ENCODE results near the gene BABAM2. TPM values are rescaled to one million over a fixed set of nuclear protein-coding genes. Genes with fewer than 3 reads are reported as not detected.
"Not testable (repeated sequence)": the region's sequence is repeated elsewhere in the genome, so short reads cannot be mapped to it uniquely, and the experiment has no call there.

The BABAM2 gene
- polyA plus RNA-seq, 6 donors from 2014 or later, result 50.3 to 58.3 (median 55.6) TPM

GRCh38 chr2:28093768-28094167 is 203.2 kb downstream of the BABAM2 start:
- H3K27me3 Mint-ChIP-seq, result no peaks in the 10 kb centered on the region
- peak overlapping the region in 1 of 6 donors; percentile 45 for H3K27ac Mint-ChIP-seq
- ATAC-seq (ENCODE audit: low read depth in 2 of 2) (no peak), DNase-seq (no peak)
- no peaks in the 10 kb centered on the region for H3K9me3 Mint-ChIP-seq
- H3K36me3 Mint-ChIP-seq, result peaks cover 0 to 7% of the 10 kb centered on the region in 2 donors
- no peak overlapping the region for H3K4me3 Mint-ChIP-seq
- no peaks in the 10 kb centered on the region for H3K4me1 Mint-ChIP-seq

- Mint-ChIP-seq H3K27ac (peak overlapping the region in 1 of 6 donors; percentile 3), H3K27me3 (no peaks in the 10 kb centered on the region), H3K4me3 (no peak overlapping the region), H3K9me3 (no peaks in the 10 kb centered on the region), H3K36me3 (peaks cover 0 to 7% of the 10 kb centered on the region in 2 donors), H3K4me1 (no peaks in the 10 kb centered on the region)
- ATAC-seq (ENCODE audit: low read depth in 2 of 2), result no peak
- no peak for DNase-seq
These were observed 204.2 kb downstream of the BABAM2 start for GRCh38 chr2:28094739-28095138.

GRCh38 chr2:28095622-28096021 is 205.1 kb downstream of the BABAM2 start:
- ATAC-seq (ENCODE audit: low read depth in 2 of 2) (no peak), DNase-seq (no peak)
- Mint-ChIP-seq H3K9me3 (no peaks in the 10 kb centered on the region), H3K27ac (no peak overlapping the region), H3K4me1 (peaks cover 0 to 3% (median 0%) of the 10 kb centered on the region in 3 donors), H3K27me3 (no peaks in the 10 kb centered on the region), H3K4me3 (no peak overlapping the region), H3K36me3 (peaks cover 6% of the 10 kb centered on the region in 2 donors)

- no peak for DNase-seq
- no peak for ATAC-seq (ENCODE audit: low read depth in 2 of 2)
- Mint-ChIP-seq H3K4me1 (peaks cover 0 to 5% (median 0%) of the 10 kb centered on the region in 3 donors), H3K4me3 (no peak overlapping the region), H3K27ac (no peak overlapping the region), H3K9me3 (no peaks in the 10 kb centered on the region), H3K27me3 (no peaks in the 10 kb centered on the region), H3K36me3 (peaks cover 4 to 9% of the 10 kb centered on the region in 2 donors)
These were observed 205.9 kb downstream of the BABAM2 start for GRCh38 chr2:28096421-28096820.

GRCh38 chr2:28098501-28099225 is 208.1 kb downstream of the BABAM2 start:
- no peak for ATAC-seq (ENCODE audit: low read depth in 2 of 2)
- H3K36me3 Mint-ChIP-seq, result peaks cover 4 to 9% of the 10 kb centered on the region in 2 donors
- no peak overlapping the region for H3K4me3 Mint-ChIP-seq

GRCh38 chr2:28101123-28101522 is 210.6 kb downstream of the BABAM2 start:
- H3K4me3 Mint-ChIP-seq, result no peak overlapping the region
- no peak for ATAC-seq (ENCODE audit: low read depth in 2 of 2)
- H3K4me1 Mint-ChIP-seq, result peaks cover 0 to 5% (median 0%) of the 10 kb centered on the region in 3 donors
- H3K27ac Mint-ChIP-seq, result peak overlapping the region in 1 of 6 donors; percentile 62
- no peaks in the 10 kb centered on the region for H3K27me3 Mint-ChIP-seq
- no peaks in the 10 kb centered on the region for H3K9me3 Mint-ChIP-seq
- no peak for DNase-seq
- peaks cover 4 to 9% of the 10 kb centered on the region in 2 donors for H3K36me3 Mint-ChIP-seq

More at GRCh38 chr2:28098501-28099225, 208.1 kb downstream of the BABAM2 start:
- no peak overlapping the region for H3K27ac Mint-ChIP-seq
- DNase-seq, result no peak
- no peaks in the 10 kb centered on the region for H3K9me3 Mint-ChIP-seq
- peaks cover 0 to 5% (median 0%) of the 10 kb centered on the region in 3 donors for H3K4me1 Mint-ChIP-seq
- no peaks in the 10 kb centered on the region for H3K27me3 Mint-ChIP-seq

- no peak for ATAC-seq (ENCODE audit: low read depth in 2 of 2)
- Mint-ChIP-seq H3K4me3 (no peak overlapping the region), H3K36me3 (peaks cover 4 to 9% of the 10 kb centered on the region in 2 donors), H3K4me1 (peaks cover 0 to 5% (median 0%) of the 10 kb centered on the region in 3 donors), H3K27me3 (no peaks in the 10 kb centered on the region), H3K27ac (no peak overlapping the region), H3K9me3 (no peaks in the 10 kb centered on the region)
- DNase-seq, result no peak
These were observed 211.4 kb downstream of the BABAM2 start for GRCh38 chr2:28101892-28102291.

GRCh38 chr2:28102455-28102874 is 211.9 kb downstream of the BABAM2 start:
- no peak for DNase-seq
- ATAC-seq (ENCODE audit: low read depth in 2 of 2), result no peak
- no peak overlapping the region for H3K27ac Mint-ChIP-seq
- H3K4me1 Mint-ChIP-seq, result peaks cover 0 to 11% (median 0%) of the 10 kb centered on the region in 3 donors
- no peaks in the 10 kb centered on the region for H3K27me3 Mint-ChIP-seq
- H3K9me3 Mint-ChIP-seq, result no peaks in the 10 kb centered on the region
- H3K4me3 Mint-ChIP-seq, result no peak overlapping the region
- H3K36me3 Mint-ChIP-seq, result peaks cover 4 to 9% of the 10 kb centered on the region in 2 donors

- no peak overlapping the region for H3K4me3 Mint-ChIP-seq
- peaks cover 0 to 12% (median 0%) of the 10 kb centered on the region in 3 donors for H3K4me1 Mint-ChIP-seq
- H3K36me3 Mint-ChIP-seq, result peaks cover 4 to 9% of the 10 kb centered on the region in 2 donors
- H3K27me3 Mint-ChIP-seq, result no peaks in the 10 kb centered on the region
- no peak for ATAC-seq (ENCODE audit: low read depth in 2 of 2)
- no peak overlapping the region for H3K27ac Mint-ChIP-seq
- no peaks in the 10 kb centered on the region for H3K9me3 Mint-ChIP-seq
- DNase-seq, result no peak
These were observed 213.1 kb downstream of the BABAM2 start for GRCh38 chr2:28103611-28104010.

- Mint-ChIP-seq H3K27ac (no peak overlapping the region), H3K27me3 (no peaks in the 10 kb centered on the region), H3K4me3 (no peak overlapping the region), H3K4me1 (peaks cover 0 to 10% (median 0%) of the 10 kb centered on the region in 3 donors), H3K36me3 (peaks cover 1 to 10% of the 10 kb centered on the region in 2 donors), H3K9me3 (peaks cover 0 to 3% (median 0%) of the 10 kb centered on the region in 7 donors)
- ATAC-seq (ENCODE audit: low read depth in 2 of 2) (no peak), DNase-seq (no peak)
These were observed 217.6 kb downstream of the BABAM2 start for GRCh38 chr2:28108143-28108542.

GRCh38 chr2:28113771-28114170 is 223.2 kb downstream of the BABAM2 start:
- H3K27ac Mint-ChIP-seq; H3K4me1 Mint-ChIP-seq; ATAC-seq (ENCODE audit: low read depth in 2 of 2); DNase-seq; H3K4me3 Mint-ChIP-seq; H3K27me3 Mint-ChIP-seq: not testable (repeated sequence)
- peaks cover 0 to 12% (median 0%) of the 10 kb centered on the region in 7 donors for H3K9me3 Mint-ChIP-seq
- peaks cover 10 to 15% of the 10 kb centered on the region in 2 donors for H3K36me3 Mint-ChIP-seq

- peaks cover 5 to 15% of the 10 kb centered on the region in 2 donors for H3K36me3 Mint-ChIP-seq
- no peak overlapping the region for H3K4me3 Mint-ChIP-seq
- no peak for ATAC-seq (ENCODE audit: low read depth in 2 of 2)
- no peak overlapping the region for H3K27ac Mint-ChIP-seq
- DNase-seq, result no peak
- H3K27me3 Mint-ChIP-seq, result no peaks in the 10 kb centered on the region
- H3K4me1 Mint-ChIP-seq, result peaks cover 0 to 10% (median 8%) of the 10 kb centered on the region in 3 donors
- peaks cover 0 to 13% (median 0%) of the 10 kb centered on the region in 7 donors for H3K9me3 Mint-ChIP-seq
These were observed 226.6 kb downstream of the BABAM2 start for GRCh38 chr2:28117104-28117596.

GRCh38 chr2:28119631-28120030 is 229.1 kb downstream of the BABAM2 start:
- ATAC-seq (ENCODE audit: low read depth in 2 of 2), result no peak
- no peak overlapping the region for H3K4me3 Mint-ChIP-seq
- peaks cover 0 to 10% (median 0%) of the 10 kb centered on the region in 7 donors for H3K9me3 Mint-ChIP-seq
- H3K36me3 Mint-ChIP-seq, result peaks cover 0 to 11% of the 10 kb centered on the region in 2 donors
- H3K4me1 Mint-ChIP-seq, result peaks cover 0 to 12% (median 11%) of the 10 kb centered on the region in 3 donors
- H3K27ac Mint-ChIP-seq, result peak overlapping the region in 1 of 6 donors; percentile 43
- no peak for DNase-seq
- no peaks in the 10 kb centered on the region for H3K27me3 Mint-ChIP-seq

Data from naive B cell (primary cell).